HFF-Myc (cell line): ENCODE results near the gene WDR72.
"Not testable (repeated sequence)": the region's sequence is repeated elsewhere in the genome, so short reads cannot be mapped to it uniquely, and the experiment has no call there.

ENCODE experiments used
- DNase-seq: peaks from one replicate; pipeline ENCODE4 v3.0.0-alpha.2; 2011; ENCODE audit warnings: low read depth; ENCODE audit errors: extremely low read depth
- H3K4me3 ChIP-seq: replicated peaks from 2 replicates; pipeline ENCODE4 v1.5.1; 2011; ENCODE audit warnings: low read depth, mild to moderate bottlenecking, control low read depth, low read length
- CTCF ChIP-seq: IDR thresholded peaks from 2 replicates; pipeline ENCODE4 v1.5.1; 2012; ENCODE audit warnings: mild to moderate bottlenecking, low read depth, low read length, control low read depth; ENCODE audit errors: missing control alignments

Gene WDR72

GRCh38 chr15:53710906-53711305 lies 48.6 kb downstream of the WDR72 start:
- H3K4me3 ChIP-seq, result no peak overlapping the region
- TF ChIP-seq CTCF, result no peak
- no peak for DNase-seq

- DNase-seq, result no peak
- no peak for TF ChIP-seq CTCF
- H3K4me3 ChIP-seq, result no peak overlapping the region
Observed at GRCh38 chr15:53709821-53710220, 49.6 kb downstream of the WDR72 start.

GRCh38 chr15:53695365-53695764 lies 64.1 kb downstream of the WDR72 start:
- no peak for TF ChIP-seq CTCF
- no peak overlapping the region for H3K4me3 ChIP-seq
- DNase-seq, result no peak

- DNase-seq, result no peak
- H3K4me3 ChIP-seq, result no peak overlapping the region
- TF ChIP-seq CTCF, result no peak
Observed at GRCh38 chr15:53694476-53694874, 65.0 kb downstream of the WDR72 start.

- TF ChIP-seq CTCF, result no peak
- DNase-seq, result no peak
- H3K4me3 ChIP-seq, result no peak overlapping the region
Observed at GRCh38 chr15:53693729-53694475, 65.6 kb downstream of the WDR72 start.

- not testable (repeated sequence) for H3K4me3 ChIP-seq, DNase-seq
Observed at GRCh38 chr15:53684162-53684561, 75.3 kb downstream of the WDR72 start.

- no peak for DNase-seq
- H3K4me3 ChIP-seq, result no peak overlapping the region
- TF ChIP-seq CTCF, result no peak
Observed at GRCh38 chr15:53681056-53681455, 78.4 kb downstream of the WDR72 start.
